Measurements from ENCODE around the gene MALSU1. TPM values are rescaled to one million over a fixed set of nuclear protein-coding genes. Genes with fewer than 3 reads are reported as not detected.

MALSU1 gene
- total RNA-seq, 2 donors from 2014 or later: 52.1 to 55.5 TPM

GRCh38 chr7:23284871-23285270 is 14.3 kb upstream of the MALSU1 start:
- no peak overlapping the region for H3K27ac ChIP-seq
- WGBS: 91% methylated on average over 2 of the region's 2 CpGs
- no peaks in the 10 kb centered on the region for H3K27me3 ChIP-seq (replicated peaks; ENCODE audit: insufficient read depth)
- H3K36me3 ChIP-seq: no peaks in the 10 kb centered on the region
- no peaks in the 10 kb centered on the region for H3K9me3 ChIP-seq
- no peaks in the 10 kb centered on the region for H3K4me1 ChIP-seq (replicated peaks)
- intact Hi-C loops (cut with DNase I): no loop called here
- TF ChIP-seq POLR2A (IDR thresholded peaks at IDR 0.05) (no peak), CTCF (IDR thresholded peaks at IDR 0.05) (no peak), POLR2AphosphoS5 (IDR thresholded peaks at IDR 0.05) (no peak)
- DNase-seq (ENCODE audit: low spot score): no peak
- H3K4me3 ChIP-seq: no peak overlapping the region

GRCh38 chr7:23285657-23286646 is 13.2 kb upstream of the MALSU1 start:
- TF ChIP-seq CTCF (IDR thresholded peaks at IDR 0.05) (no peak), POLR2AphosphoS5 (IDR thresholded peaks at IDR 0.05) (no peak), POLR2A (IDR thresholded peaks at IDR 0.05) (no peak)
- 79% methylated on average over 18 of the region's 18 CpGs for WGBS
- intact Hi-C loops (cut with DNase I): no loop called here
- Histone ChIP-seq H3K4me3 (no peak overlapping the region), H3K36me3 (no peaks in the 10 kb centered on the region), H3K9me3 (no peaks in the 10 kb centered on the region), H3K27me3 (replicated peaks; ENCODE audit: insufficient read depth) (no peaks in the 10 kb centered on the region), H3K27ac (no peak overlapping the region), H3K4me1 (replicated peaks) (no peaks in the 10 kb centered on the region)
- DNase-seq (ENCODE audit: low spot score): no peak

GRCh38 chr7:23287612-23288011 is 11.5 kb upstream of the MALSU1 start:
- TF ChIP-seq CTCF (IDR thresholded peaks at IDR 0.05) (no peak), POLR2AphosphoS5 (IDR thresholded peaks at IDR 0.05) (no peak), POLR2A (IDR thresholded peaks at IDR 0.05) (no peak)
- DNase-seq (ENCODE audit: low spot score): no peak
- H3K4me1 ChIP-seq (replicated peaks): no peaks in the 10 kb centered on the region
- no peak overlapping the region for H3K27ac ChIP-seq
- WGBS: 82% methylated on average over 5 of the region's 5 CpGs
- no peaks in the 10 kb centered on the region for H3K9me3 ChIP-seq
- no peaks in the 10 kb centered on the region for H3K36me3 ChIP-seq
- H3K4me3 ChIP-seq: no peak overlapping the region
- H3K27me3 ChIP-seq (replicated peaks; ENCODE audit: insufficient read depth): no peaks in the 10 kb centered on the region
- intact Hi-C loops (cut with DNase I): no loop called here

- intact Hi-C loops (cut with DNase I): no loop called here
- DNase-seq (ENCODE audit: low spot score): no peak
Observed at GRCh38 chr7:23290993-23291392, 8.1 kb upstream of the MALSU1 start.

GRCh38 chr7:23291957-23292560 is 7.1 kb upstream of the MALSU1 start:
- intact Hi-C loops (cut with DNase I): no loop called here
- H3K36me3 ChIP-seq: no peaks in the 10 kb centered on the region
- 71% methylated on average over 3 of the region's 3 CpGs for WGBS
- H3K27ac ChIP-seq: no peak overlapping the region
- TF ChIP-seq POLR2AphosphoS5 (IDR thresholded peaks at IDR 0.05): no peak
- TF ChIP-seq POLR2A (IDR thresholded peaks at IDR 0.05): no peak
- H3K4me3 ChIP-seq: no peak overlapping the region
- no peak for DNase-seq (ENCODE audit: low spot score)
- no peaks in the 10 kb centered on the region for H3K9me3 ChIP-seq
- H3K27me3 ChIP-seq (replicated peaks; ENCODE audit: insufficient read depth): no peaks in the 10 kb centered on the region
- no peaks in the 10 kb centered on the region for H3K4me1 ChIP-seq (replicated peaks)

More at GRCh38 chr7:23290993-23291392, 8.1 kb upstream of the MALSU1 start:
- no peaks in the 10 kb centered on the region for H3K27me3 ChIP-seq (replicated peaks; ENCODE audit: insufficient read depth)
- H3K27ac ChIP-seq: no peak overlapping the region
- H3K4me3 ChIP-seq: no peak overlapping the region
- H3K36me3 ChIP-seq: no peaks in the 10 kb centered on the region
- no peaks in the 10 kb centered on the region for H3K4me1 ChIP-seq (replicated peaks)
- 92% methylated on average over 9 of the region's 9 CpGs for whole genome bisulfite sequencing
- no peaks in the 10 kb centered on the region for H3K9me3 ChIP-seq
- TF ChIP-seq POLR2A (IDR thresholded peaks at IDR 0.05): no peak
